ENCODE data around the gene MRPL50.

Gene MRPL50

DNA sequence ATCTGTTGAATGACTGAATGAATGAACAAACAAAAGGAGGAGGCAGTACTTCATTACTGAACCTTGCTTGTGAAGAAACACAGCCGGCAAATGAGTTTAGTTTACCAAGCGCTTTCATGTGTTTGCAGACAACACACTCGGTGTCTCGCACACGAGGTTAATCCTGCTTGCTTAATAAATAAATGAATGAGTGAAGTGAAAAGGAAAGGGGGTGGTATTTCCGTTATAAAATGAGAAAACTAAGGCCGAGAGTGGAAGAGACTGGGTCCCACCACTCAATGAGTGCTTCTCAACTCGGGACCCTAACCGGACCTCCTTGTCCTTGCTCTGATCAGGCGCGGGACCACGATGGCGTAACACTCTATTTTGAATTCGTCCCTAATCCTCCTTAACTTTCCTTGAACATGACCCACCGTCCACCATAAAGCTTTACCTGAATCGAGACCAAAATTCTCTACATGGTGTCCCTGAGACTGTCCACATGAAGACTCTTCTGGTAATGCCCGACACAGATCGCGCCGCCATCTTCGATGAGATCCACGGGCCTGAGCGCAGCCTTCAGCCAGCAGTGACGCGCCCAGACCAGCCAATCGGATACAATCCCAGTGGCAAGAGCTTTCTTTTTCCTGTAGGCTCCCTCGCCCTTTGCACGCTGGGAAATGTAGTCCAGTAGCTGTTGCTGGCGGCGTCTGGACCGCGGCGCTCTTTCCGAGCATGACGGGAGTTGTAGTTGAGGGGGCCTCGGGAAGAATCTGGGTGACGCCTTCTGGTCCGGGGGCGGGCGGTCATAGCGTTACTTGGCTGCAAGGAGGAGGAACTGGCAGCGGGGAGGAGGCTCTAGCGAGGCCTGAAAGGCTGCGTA lies at the start of gene MRPL50, which contains the start of gene ZNF189:
Gene MRPL50, minus strand, starts transcription at position 551 of the 862 bp plus-strand sequence. Its CDS starts 26 bp downstream, at position 525.
Gene ZNF189, plus strand, starts transcription at position 784 of the 862 bp plus-strand sequence. CDS start 306 bp downstream, outside the sequence.
- peak; percentile 96 for DNase-seq

- DNase-seq: no peak
These were observed 48.3 kb upstream of the MRPL50 start for GRCh38 chr9:101446732-101447131.

DNA sequence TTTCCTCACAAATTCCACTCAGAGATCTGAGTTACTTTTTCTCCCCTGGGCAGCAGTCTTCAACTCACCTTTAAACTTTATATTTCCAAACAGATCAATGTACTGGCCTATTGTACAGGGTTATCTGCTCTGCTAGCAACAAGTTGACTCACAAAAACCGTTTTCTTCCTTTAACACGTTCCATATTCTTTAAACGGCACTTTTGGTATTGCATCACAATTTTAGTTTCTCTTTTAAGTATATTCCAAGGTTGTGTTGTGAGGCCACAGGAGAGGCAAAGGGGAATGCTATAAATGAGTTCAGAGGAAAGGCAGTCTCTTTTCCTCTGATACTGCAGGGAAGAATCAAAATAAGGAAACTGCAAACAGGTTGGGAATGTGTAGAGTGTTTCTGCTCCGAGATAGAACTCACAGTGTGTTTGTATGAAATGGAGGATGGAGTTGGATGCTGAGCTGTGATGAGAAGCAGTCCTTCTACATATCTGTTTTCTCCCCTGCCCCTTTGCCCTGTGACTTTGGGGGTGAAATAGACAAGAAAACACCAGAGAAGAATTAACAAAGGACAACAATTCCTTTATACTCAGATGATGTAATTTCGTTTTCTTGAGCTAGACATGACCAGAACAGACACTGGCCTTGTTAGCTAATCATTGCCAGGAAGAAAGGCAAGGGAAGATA lies 47.1 kb upstream of the MRPL50 start:
- no peak for DNase-seq

DNA sequence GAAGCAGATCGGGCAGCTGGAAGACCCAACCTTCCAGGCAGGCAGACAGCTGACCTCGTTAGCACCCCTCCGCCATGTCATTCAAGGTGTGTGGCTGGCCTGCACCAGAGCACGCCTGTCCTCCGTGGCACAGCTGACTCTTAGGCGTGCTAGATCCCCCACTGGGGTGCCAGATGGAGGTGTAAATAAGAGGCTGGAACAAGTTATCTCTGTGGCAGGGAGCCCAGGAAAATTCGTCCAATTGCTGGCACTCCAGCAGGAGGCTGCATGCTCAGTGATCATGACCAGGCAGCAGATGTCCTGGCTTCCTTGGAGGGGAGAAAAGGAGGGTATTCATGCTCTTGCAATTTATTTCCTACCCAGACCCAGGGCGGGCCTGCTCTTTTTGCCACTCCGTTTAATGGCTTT lies 45.0 kb upstream of the MRPL50 start:
- DNase-seq: peak; percentile 64

- no peak for DNase-seq
These were observed 44.3 kb upstream of the MRPL50 start for GRCh38 chr9:101442736-101443135.

DNA sequence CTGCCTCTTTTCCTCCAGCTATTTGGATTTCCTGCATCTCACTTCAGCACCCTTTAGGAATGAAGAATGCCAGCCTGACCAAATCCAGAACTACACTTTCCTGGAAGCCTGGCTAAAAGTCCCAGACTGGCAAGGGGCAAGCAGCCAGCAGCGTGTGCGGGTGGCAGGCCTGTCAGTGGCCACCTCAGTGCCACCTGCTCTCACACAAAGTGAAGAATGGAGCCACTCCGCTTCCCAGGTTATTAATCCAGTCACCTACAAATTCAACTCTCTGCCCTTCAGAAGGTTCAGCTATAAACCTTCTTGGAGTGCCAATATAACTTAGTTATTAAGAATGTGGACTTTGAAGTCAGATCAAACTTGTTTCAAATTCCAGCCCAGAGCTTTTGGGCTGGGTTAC lies 43.9 kb upstream of the MRPL50 start:
- DNase-seq: no peak

GRCh38 chr9:101440714-101441230 lies 42.4 kb upstream of the MRPL50 start:
- DNase-seq: no peak

DNA sequence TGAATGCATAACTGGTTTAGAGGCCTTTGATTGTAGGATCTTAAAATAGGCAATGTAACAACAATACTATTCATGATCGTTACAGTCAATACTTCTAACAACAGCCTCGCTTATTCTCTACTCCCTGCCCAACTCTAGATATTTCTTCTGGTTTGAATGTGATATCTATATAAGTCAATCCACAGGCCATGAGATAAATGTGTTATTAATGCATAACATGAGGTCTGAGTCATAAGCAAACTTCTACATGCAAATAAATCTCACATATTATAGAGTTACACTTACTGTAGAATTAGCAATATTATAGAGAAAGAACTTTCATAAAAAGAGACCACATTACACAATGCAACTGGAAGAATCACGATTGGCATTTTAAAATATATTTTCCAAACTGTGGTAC lies 40.1 kb upstream of the MRPL50 start:
- DNase-seq: no peak

DNA sequence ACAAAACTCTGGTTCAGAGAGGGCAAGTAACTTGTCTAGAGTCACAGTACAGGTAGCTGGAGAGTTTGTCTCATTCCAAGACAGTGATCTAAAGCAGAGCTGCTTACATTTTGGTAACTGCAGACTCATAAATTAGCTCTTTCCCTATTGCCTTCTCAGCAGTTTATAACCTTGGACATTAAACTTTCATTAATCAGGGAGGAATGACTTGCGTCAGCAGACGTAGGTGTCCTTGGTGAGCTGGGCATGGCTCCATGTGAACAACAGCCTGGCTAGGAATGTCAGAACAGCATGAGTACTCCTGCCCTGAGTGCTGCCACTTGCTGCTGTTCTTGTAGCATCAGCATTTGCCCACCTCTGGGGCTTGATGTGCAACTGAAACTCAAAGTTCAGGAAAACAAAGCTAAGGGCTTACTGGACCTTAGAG lies 39.4 kb upstream of the MRPL50 start:
- DNase-seq: no peak

- no peak for DNase-seq
These were observed 37.2 kb upstream of the MRPL50 start, which contains the start of gene ALDOB for GRCh38 chr9:101435601-101436079. TSS of gene ALDOB (minus strand) at chr9:101435774. CDS start at chr9:101430887, 4,887 bp downstream.

DNA sequence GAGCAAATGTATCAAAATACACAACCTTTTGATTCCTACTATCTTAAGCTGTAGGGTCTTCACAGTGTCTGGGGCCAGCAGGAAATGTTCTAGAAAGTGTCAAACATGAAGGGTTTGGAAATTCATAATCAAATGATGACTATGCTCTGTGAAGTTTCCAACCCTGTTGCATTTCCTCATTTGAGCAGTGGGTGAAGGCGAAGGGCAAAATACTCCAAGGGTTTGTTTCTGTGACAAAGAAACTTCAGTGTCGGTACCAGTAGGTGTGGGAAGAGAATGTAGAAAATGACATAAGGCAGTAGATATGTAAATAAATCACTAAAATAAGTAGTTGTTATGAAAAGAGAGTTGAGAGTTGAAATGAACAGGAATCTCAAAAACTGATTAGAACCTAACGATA lies 36.6 kb upstream of the MRPL50 start:
- no peak for DNase-seq

DNA sequence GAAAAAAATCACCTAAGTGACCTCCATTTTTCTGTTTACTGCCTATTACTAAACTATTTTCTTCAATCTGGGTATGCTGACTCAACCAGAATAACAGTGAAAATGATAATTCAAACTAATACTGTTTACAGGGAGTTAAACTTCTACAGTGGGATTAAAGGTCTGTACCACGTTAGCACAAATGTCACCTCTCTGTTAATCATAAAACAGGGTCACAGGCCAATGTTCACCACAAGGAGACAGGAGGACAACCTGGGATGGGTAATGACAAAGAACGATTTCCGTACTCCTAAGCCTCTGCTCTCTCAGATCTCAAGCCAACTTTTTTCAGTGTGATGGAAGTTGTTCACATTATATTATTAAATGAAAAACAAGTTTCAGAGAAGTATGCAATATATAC lies 34.8 kb upstream of the MRPL50 start:
- DNase-seq: no peak

GRCh38 chr9:101432740-101433139 lies 34.3 kb upstream of the MRPL50 start:
- no peak for DNase-seq

- DNase-seq: no peak
These were observed 33.8 kb upstream of the MRPL50 start for GRCh38 chr9:101432171-101432570.

- no peak for DNase-seq
These were observed 31.3 kb upstream of the MRPL50 start for GRCh38 chr9:101429736-101430135.

DNA sequence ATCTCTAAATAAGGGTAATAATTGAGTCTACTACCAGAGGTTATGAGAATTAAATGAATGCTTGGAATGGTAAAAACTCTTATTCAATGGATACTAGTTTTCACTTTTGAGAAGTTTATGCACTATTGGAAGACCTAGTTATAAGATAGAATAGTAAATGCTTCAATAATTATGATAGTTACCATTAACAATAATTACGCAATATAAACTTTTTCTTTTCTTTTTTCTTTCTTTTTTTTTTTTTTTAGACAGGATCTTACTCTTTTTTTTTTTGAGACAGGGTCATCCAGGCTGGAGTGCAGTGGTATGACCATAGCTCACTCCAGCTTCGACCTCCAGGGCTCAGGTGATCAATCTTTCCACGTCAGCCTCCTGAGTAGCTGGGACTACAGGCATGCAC lies 30.5 kb upstream of the MRPL50 start:
- no peak for DNase-seq

GRCh38 chr9:101427957-101428655 lies 29.7 kb upstream of the MRPL50 start:
- DNase-seq: no peak

GRCh38 chr9:101427358-101427757 lies 28.9 kb upstream of the MRPL50 start:
- DNase-seq: peak; percentile 77

GRCh38 chr9:101421653-101422065 lies 23.2 kb upstream of the MRPL50 start:
- no peak for DNase-seq

DNA sequence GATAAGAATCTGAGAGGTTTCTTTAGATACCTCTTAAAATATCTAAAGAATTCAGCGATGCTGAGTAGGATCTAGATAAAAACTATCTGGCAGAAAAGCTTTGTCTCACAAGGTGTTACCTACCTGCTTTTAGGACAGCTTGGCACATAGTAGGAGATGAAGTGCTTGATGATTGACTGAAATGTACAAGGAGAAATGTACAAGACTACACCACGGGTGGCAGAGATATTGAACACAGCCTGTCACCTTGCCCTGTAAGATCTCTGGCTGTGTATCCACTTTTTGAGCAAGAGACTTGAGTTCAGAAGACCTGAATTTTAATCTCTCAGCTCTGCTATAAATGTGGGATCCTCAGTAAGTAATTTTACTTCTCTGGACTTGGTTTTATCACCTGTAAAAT lies 21.4 kb upstream of the MRPL50 start:
- DNase-seq: no peak

GRCh38 chr9:101418518-101419430 lies 20.4 kb upstream of the MRPL50 start:
- DNase-seq: no peak

- DNase-seq: no peak
These were observed 19.6 kb upstream of the MRPL50 start for GRCh38 chr9:101417977-101418376.
